Activated naive CD4-positive, alpha-beta T cell treated with anti-CD3 and anti-CD28 coated beads for 36 hours (primary cell): Measurements from ENCODE around the gene DCC. TPM values are rescaled to one million over a fixed set of nuclear protein-coding genes. Genes with fewer than 3 reads are reported as not detected.

ENCODE experiments used
- CTCF ChIA-PET: fragments of 350-600 bp; sonication (Branson Sonifier 250); formaldehyde crosslinking; loops from one replicate; lab custom pipeline; 2021; ENCODE audit warnings: antibody characterized with exemption; lab: Charles Lee
- DNase-seq: peaks from one replicate; pipeline ENCODE4 v3.0.0-alpha.2; 2020
- H3K27ac Mint-ChIP-seq: one replicate; pipeline ENCODE4 v1.8.0; 2021; ENCODE audit warnings: mild to moderate bottlenecking, mixed read lengths
- H3K27me3 Mint-ChIP-seq: one replicate; pipeline ENCODE4 v1.8.0; 2021; ENCODE audit warnings: low read depth, mixed read lengths
- H3K36me3 Mint-ChIP-seq: one replicate; pipeline ENCODE4 v1.8.0; 2021; ENCODE audit warnings: low read depth, mixed read lengths
- H3K4me1 Mint-ChIP-seq: one replicate; pipeline ENCODE4 v1.8.0; 2021; ENCODE audit warnings: low read depth, mixed read lengths
- H3K4me3 Mint-ChIP-seq: one replicate; pipeline ENCODE4 v1.8.0; 2021; ENCODE audit warnings: mild to moderate bottlenecking, moderate library complexity, mixed read lengths
- H3K9me3 Mint-ChIP-seq: one replicate; pipeline ENCODE4 v1.8.0; 2021; ENCODE audit warnings: mixed read lengths
- intact Hi-C: fragments of 100-400 bp; cut with micrococcal nuclease; formaldehyde crosslinking; loops from one replicate; pipeline ENCODE4 v1.15.1; 2023
- total RNA-seq, 2 experiments: library from RNA; stranded (reverse); gene quantifications; one replicate each; pipeline ENCODE4 v1.2.3, GENCODE V29; 2021

Gene DCC
- total RNA-seq: not detected

GRCh38 chr18:52339891-52340371 lies at the start of gene DCC:
TSS of gene DCC (plus strand) at chr18:52340197. CDS start at chr18:52340788, 591 bp downstream.
- intact Hi-C loops: no loop called here
- CTCF ChIA-PET: no interaction called here
- Mint-ChIP-seq H3K27ac (no peak within 1 kb of the TSS), H3K36me3 (peaks cover 3% of the 10 kb centered on the region), H3K9me3 (peaks cover 2% of the 10 kb centered on the region), H3K4me3 (no peak within 1 kb of the TSS), H3K27me3 (peaks cover 44% of the 10 kb centered on the region), H3K4me1 (peaks cover 2% of the 10 kb centered on the region)
- DNase-seq: peak; percentile 12

- Mint-ChIP-seq H3K36me3 (no peaks in the 10 kb centered on the region), H3K27me3 (no peaks in the 10 kb centered on the region), H3K4me1 (no peaks in the 10 kb centered on the region), H3K9me3 (peaks cover 8% of the 10 kb centered on the region), H3K4me3 (no peak overlapping the region), H3K27ac (no peak overlapping the region)
- intact Hi-C loops: no loop called here
- DNase-seq: no peak
- CTCF ChIA-PET: no interaction called here
These were observed 29.3 kb upstream of the DCC start for GRCh38 chr18:52310651-52311050.

- H3K27ac Mint-ChIP-seq: no peak overlapping the region
- no peak overlapping the region for H3K4me3 Mint-ChIP-seq
- intact Hi-C loops: no loop called here
- peaks cover 8% of the 10 kb centered on the region for H3K9me3 Mint-ChIP-seq
- H3K36me3 Mint-ChIP-seq: no peaks in the 10 kb centered on the region
- H3K27me3 Mint-ChIP-seq: no peaks in the 10 kb centered on the region
- DNase-seq: no peak
- CTCF ChIA-PET: no interaction called here
- H3K4me1 Mint-ChIP-seq: no peaks in the 10 kb centered on the region
These were observed 28.7 kb upstream of the DCC start for GRCh38 chr18:52311331-52311730.

- H3K4me1 Mint-ChIP-seq: no peaks in the 10 kb centered on the region
- no peaks in the 10 kb centered on the region for H3K36me3 Mint-ChIP-seq
- DNase-seq: no peak
- peaks cover 8% of the 10 kb centered on the region for H3K9me3 Mint-ChIP-seq
- CTCF ChIA-PET: no interaction called here
- no peak overlapping the region for H3K27ac Mint-ChIP-seq
- intact Hi-C loops: no loop called here
- no peak overlapping the region for H3K4me3 Mint-ChIP-seq
- no peaks in the 10 kb centered on the region for H3K27me3 Mint-ChIP-seq
These were observed 27.7 kb upstream of the DCC start for GRCh38 chr18:52312346-52312745.

GRCh38 chr18:52313213-52313612 lies 26.8 kb upstream of the DCC start:
- Mint-ChIP-seq H3K4me1 (no peaks in the 10 kb centered on the region), H3K27me3 (no peaks in the 10 kb centered on the region), H3K36me3 (no peaks in the 10 kb centered on the region), H3K27ac (no peak overlapping the region), H3K4me3 (no peak overlapping the region), H3K9me3 (peaks cover 8% of the 10 kb centered on the region)
- intact Hi-C loops: no loop called here
- no peak for DNase-seq
- CTCF ChIA-PET: no interaction called here

GRCh38 chr18:52319424-52319983 lies 20.5 kb upstream of the DCC start:
- no peaks in the 10 kb centered on the region for H3K27me3 Mint-ChIP-seq
- no peaks in the 10 kb centered on the region for H3K4me1 Mint-ChIP-seq
- intact Hi-C loops: no loop called here
- no peak for DNase-seq
- H3K9me3 Mint-ChIP-seq: peaks cover 7% of the 10 kb centered on the region
- no peak overlapping the region for H3K4me3 Mint-ChIP-seq
- H3K27ac Mint-ChIP-seq: no peak overlapping the region
- H3K36me3 Mint-ChIP-seq: no peaks in the 10 kb centered on the region
- CTCF ChIA-PET: no interaction called here

GRCh38 chr18:52322307-52322706 lies 17.7 kb upstream of the DCC start:
- DNase-seq: no peak
- intact Hi-C loops: no loop called here
- CTCF ChIA-PET: no interaction called here
- Mint-ChIP-seq H3K4me1 (no peaks in the 10 kb centered on the region), H3K27ac (no peak overlapping the region), H3K9me3 (no peaks in the 10 kb centered on the region), H3K4me3 (no peak overlapping the region), H3K36me3 (no peaks in the 10 kb centered on the region), H3K27me3 (peaks cover 2% of the 10 kb centered on the region)

- H3K4me3 Mint-ChIP-seq: no peak overlapping the region
- peaks cover 2% of the 10 kb centered on the region for H3K27me3 Mint-ChIP-seq
- CTCF ChIA-PET: interaction anchor here (0.7 kb wide), 1 partner anchor 487 kb away, joined by 3 read pairs; no protein-coding TSS in a partner anchor
- intact Hi-C loops: no loop called here
- no peak overlapping the region for H3K27ac Mint-ChIP-seq
- no peak for DNase-seq
- H3K9me3 Mint-ChIP-seq: no peaks in the 10 kb centered on the region
- H3K36me3 Mint-ChIP-seq: no peaks in the 10 kb centered on the region
- H3K4me1 Mint-ChIP-seq: no peaks in the 10 kb centered on the region
These were observed 16.2 kb upstream of the DCC start for GRCh38 chr18:52323802-52324201.

GRCh38 chr18:52325997-52326396 lies 14.0 kb upstream of the DCC start:
- no peak for DNase-seq
- Mint-ChIP-seq H3K9me3 (no peaks in the 10 kb centered on the region), H3K4me3 (no peak overlapping the region), H3K27ac (no peak overlapping the region), H3K27me3 (peaks cover 2% of the 10 kb centered on the region), H3K4me1 (no peaks in the 10 kb centered on the region), H3K36me3 (no peaks in the 10 kb centered on the region)
- intact Hi-C loops: no loop called here
- CTCF ChIA-PET: no interaction called here

- no peaks in the 10 kb centered on the region for H3K4me1 Mint-ChIP-seq
- DNase-seq: no peak
- CTCF ChIA-PET: no interaction called here
These were observed 6.1 kb upstream of the DCC start for GRCh38 chr18:52333860-52334259.

GRCh38 chr18:52334307-52334706 lies 5.7 kb upstream of the DCC start:
- DNase-seq: no peak
- Mint-ChIP-seq H3K9me3 (no peaks in the 10 kb centered on the region), H3K27me3 (peaks cover 16% of the 10 kb centered on the region), H3K4me3 (no peak overlapping the region), H3K36me3 (no peaks in the 10 kb centered on the region), H3K27ac (no peak overlapping the region), H3K4me1 (no peaks in the 10 kb centered on the region)
- CTCF ChIA-PET: no interaction called here
- intact Hi-C loops: no loop called here

More at GRCh38 chr18:52333860-52334259, 6.1 kb upstream of the DCC start:
- no peak overlapping the region for H3K4me3 Mint-ChIP-seq
- H3K36me3 Mint-ChIP-seq: no peaks in the 10 kb centered on the region
- H3K27me3 Mint-ChIP-seq: peaks cover 11% of the 10 kb centered on the region
- H3K27ac Mint-ChIP-seq: no peak overlapping the region
- intact Hi-C loops: no loop called here
- H3K9me3 Mint-ChIP-seq: no peaks in the 10 kb centered on the region

- Mint-ChIP-seq H3K4me3 (no peak overlapping the region), H3K27ac (no peak overlapping the region), H3K27me3 (peaks cover 21% of the 10 kb centered on the region), H3K4me1 (no peaks in the 10 kb centered on the region), H3K9me3 (no peaks in the 10 kb centered on the region), H3K36me3 (no peaks in the 10 kb centered on the region)
- DNase-seq: no peak
- CTCF ChIA-PET: no interaction called here
- intact Hi-C loops: no loop called here
These were observed 5.1 kb upstream of the DCC start for GRCh38 chr18:52334896-52335295.

GRCh38 chr18:52337276-52337675 lies 2.7 kb upstream of the DCC start:
- H3K27ac Mint-ChIP-seq: no peak overlapping the region
- intact Hi-C loops: no loop called here

More at GRCh38 chr18:52337276-52337675, 2.7 kb upstream of the DCC start:
- CTCF ChIA-PET: no interaction called here
- H3K9me3 Mint-ChIP-seq: peaks cover 2% of the 10 kb centered on the region
- H3K36me3 Mint-ChIP-seq: peaks cover 3% of the 10 kb centered on the region
- H3K4me3 Mint-ChIP-seq: no peak overlapping the region
- peaks cover 2% of the 10 kb centered on the region for H3K4me1 Mint-ChIP-seq
- peaks cover 44% of the 10 kb centered on the region for H3K27me3 Mint-ChIP-seq
- DNase-seq: no peak
